OCI-LY7 (cell line): ENCODE results near the gene DLX4. TPM values are rescaled to one million over a fixed set of nuclear protein-coding genes. Genes with fewer than 3 reads are reported as not detected.

Experiments used
- BruUV-seq: library from RNA; stranded (reverse); fragments of 400-500 nt; replicated peaks from 2 replicates; lab custom pipeline; 2021; lab: Mats Ljungman, UMichigan
- CTCF ChIA-PET: fragments of 300-600 bp; sonication (Branson Sonifier 250); formaldehyde crosslinking; loops from one replicate; lab custom pipeline; 2022; ENCODE audit warnings: antibody characterized with exemption; ENCODE audit not compliant: unreplicated experiment; lab: Charles Lee
- POLR2A ChIA-PET: fragments of 300-600 bp; sonication (Branson Sonifier 250); formaldehyde crosslinking; loops from one replicate; lab custom pipeline; 2022; ENCODE audit warnings: antibody characterized with exemption; lab: Charles Lee
- DNase-seq: peaks from one replicate; pipeline ENCODE4 v3.0.0-alpha.2; 2015; ENCODE audit warnings: low spot score
- H2AFZ ChIP-seq: fragments of 200-600 bp; sonication (generic), shearing (Covaris generic); 2 replicates; pipeline ENCODE4 v1.6.1; 2014; ENCODE audit warnings: mild to moderate bottlenecking, antibody characterized with exemption, low read length, moderate library complexity
- H3K27ac ChIP-seq: fragments of 200-600 bp; sonication (generic); 2 replicates; pipeline ENCODE4 v1.5.1; 2014; ENCODE audit warnings: mixed run types, low read depth, mild to moderate bottlenecking, moderate library complexity, low read length, inconsistent platforms; ENCODE audit not compliant: poor library complexity, severe bottlenecking
- H3K36me3 ChIP-seq: fragments of 200-600 bp; sonication (generic); 2 replicates; pipeline ENCODE4 v1.6.1; 2014; ENCODE audit warnings: mild to moderate bottlenecking, antibody characterized with exemption, low read length, moderate library complexity, mixed read lengths; ENCODE audit not compliant: insufficient read depth
- H3K4me1 ChIP-seq: fragments of 200-600 bp; sonication (generic); 2 replicates; pipeline ENCODE4 v1.5.1; 2014; ENCODE audit warnings: mild to moderate bottlenecking, low read length; ENCODE audit not compliant: insufficient read depth, poor library complexity, severe bottlenecking
- H3K4me2 ChIP-seq: fragments of 200-600 bp; sonication (generic); 2 replicates; pipeline ENCODE4 v1.6.1; 2014; ENCODE audit warnings: mild to moderate bottlenecking, low read length
- H3K4me3 ChIP-seq: fragments of 200-600 bp; sonication (generic); 2 replicates; pipeline ENCODE4 v1.5.1; 2014; ENCODE audit warnings: mild to moderate bottlenecking, low read depth, low read length; ENCODE audit not compliant: poor library complexity, severe bottlenecking
- H3K79me2 ChIP-seq: fragments of 200-600 bp; sonication (generic); 2 replicates; pipeline ENCODE4 v1.6.1; 2016; ENCODE audit warnings: low read depth, mild to moderate bottlenecking, low read length, moderate library complexity, mixed read lengths; ENCODE audit not compliant: insufficient read depth
- H3K9me2 ChIP-seq: fragments of 200-600 bp; sonication (generic); 2 replicates; pipeline ENCODE4 v1.6.1; 2016; ENCODE audit warnings: mild to moderate bottlenecking, low read length, mixed read lengths; ENCODE audit not compliant: insufficient read depth
- H3K9me3 ChIP-seq: fragments of 200-600 bp; sonication (generic); 2 replicates; pipeline ENCODE4 v1.6.1; 2014; ENCODE audit warnings: mild to moderate bottlenecking, mixed run types, low read length, mixed read lengths
- H4K20me1 ChIP-seq: fragments of 200-600 bp; sonication (generic); 2 replicates; pipeline ENCODE4 v1.6.1; 2014; ENCODE audit warnings: mild to moderate bottlenecking, antibody characterized with exemption, low read length, moderate library complexity, mixed read lengths; ENCODE audit not compliant: insufficient read depth
- EZH2phosphoT487 ChIP-seq: fragments of 200-600 bp; sonication (generic); IDR thresholded peaks from 2 replicates; pipeline ENCODE4 v1.6.1; 2018; ENCODE audit warnings: low read depth, borderline replicate concordance, mild to moderate bottlenecking, mixed run types, antibody characterized with exemption, low read length, moderate library complexity, mixed read lengths
- intact Hi-C: fragments of 100-400 bp; cut with micrococcal nuclease; formaldehyde crosslinking; loops from one replicate; pipeline ENCODE4 v1.10.0; 2022; ENCODE audit not compliant: unreplicated experiment
- total RNA-seq, 2 experiments: library from RNA; depleted of rRNA in 1 of 2; stranded (reverse); fragments of >200 nt in 1 of 2; shearing (Covaris generic) in 1 of 2; gene quantifications; 2 replicates each; pipeline ENCODE4 v1.2.3, GENCODE V29; 2014 to 2022
- TF ChIP-seq, protein P1 (sequence below): fragments of 200-600 bp; sonication (generic); conservative IDR thresholded peaks from 2 replicates; pipeline ENCODE4 v1.5.1; 2014; ENCODE audit warnings: mild to moderate bottlenecking, antibody characterized with exemption, low read length, moderate library complexity, mixed read lengths

DLX4 gene
- total RNA-seq, 2 experiments from 2014 or later, result 0.27 to 0.47 TPM

- no peak overlapping the region for H3K27ac ChIP-seq
- H3K4me2 ChIP-seq, result no peak overlapping the region
- ChIA-PET CTCF (no interaction called here), POLR2A (no interaction called here)
- H3K9me3 ChIP-seq, result no peaks in the 10 kb centered on the region
- BruUV-seq, result no TSS peak
- TF ChIP-seq, protein P1, sequence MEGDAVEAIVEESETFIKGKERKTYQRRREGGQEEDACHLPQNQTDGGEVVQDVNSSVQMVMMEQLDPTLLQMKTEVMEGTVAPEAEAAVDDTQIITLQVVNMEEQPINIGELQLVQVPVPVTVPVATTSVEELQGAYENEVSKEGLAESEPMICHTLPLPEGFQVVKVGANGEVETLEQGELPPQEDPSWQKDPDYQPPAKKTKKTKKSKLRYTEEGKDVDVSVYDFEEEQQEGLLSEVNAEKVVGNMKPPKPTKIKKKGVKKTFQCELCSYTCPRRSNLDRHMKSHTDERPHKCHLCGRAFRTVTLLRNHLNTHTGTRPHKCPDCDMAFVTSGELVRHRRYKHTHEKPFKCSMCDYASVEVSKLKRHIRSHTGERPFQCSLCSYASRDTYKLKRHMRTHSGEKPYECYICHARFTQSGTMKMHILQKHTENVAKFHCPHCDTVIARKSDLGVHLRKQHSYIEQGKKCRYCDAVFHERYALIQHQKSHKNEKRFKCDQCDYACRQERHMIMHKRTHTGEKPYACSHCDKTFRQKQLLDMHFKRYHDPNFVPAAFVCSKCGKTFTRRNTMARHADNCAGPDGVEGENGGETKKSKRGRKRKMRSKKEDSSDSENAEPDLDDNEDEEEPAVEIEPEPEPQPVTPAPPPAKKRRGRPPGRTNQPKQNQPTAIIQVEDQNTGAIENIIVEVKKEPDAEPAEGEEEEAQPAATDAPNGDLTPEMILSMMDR, result no peak
- no peak for TF ChIP-seq EZH2phosphoT487
- no peaks in the 10 kb centered on the region for H3K9me2 ChIP-seq
- no peak for DNase-seq
- no peak overlapping the region for H3K4me3 ChIP-seq
- no peaks in the 10 kb centered on the region for H3K79me2 ChIP-seq
- no peaks in the 10 kb centered on the region for H4K20me1 ChIP-seq
- H3K4me1 ChIP-seq, result no peaks in the 10 kb centered on the region
- H3K36me3 ChIP-seq, result no peaks in the 10 kb centered on the region
- intact Hi-C loops, result no loop called here
- H2AFZ ChIP-seq, result no peak overlapping the region
Measured at GRCh38 chr17:49925921-49926320, 43.1 kb upstream of the DLX4 start.

GRCh38 chr17:49926886-49927285 lies 42.1 kb upstream of the DLX4 start:
- intact Hi-C loops, result no loop called here
- Histone ChIP-seq H3K4me2 (no peak overlapping the region), H3K36me3 (no peaks in the 10 kb centered on the region), H4K20me1 (no peaks in the 10 kb centered on the region), H3K9me3 (no peaks in the 10 kb centered on the region), H3K27ac (no peak overlapping the region), H3K4me3 (no peak overlapping the region), H3K9me2 (no peaks in the 10 kb centered on the region), H3K4me1 (no peaks in the 10 kb centered on the region), H3K79me2 (no peaks in the 10 kb centered on the region), H2AFZ (no peak overlapping the region)
- DNase-seq, result no peak
- BruUV-seq, result no TSS peak
- ChIA-PET CTCF (no interaction called here), POLR2A (no interaction called here)
- TF ChIP-seq, protein P1, result no peak
- no peak for TF ChIP-seq EZH2phosphoT487

GRCh38 chr17:49928126-49928800 lies 40.7 kb upstream of the DLX4 start:
- POLR2A ChIA-PET, result no interaction called here
- no TSS peak for BruUV-seq
- Histone ChIP-seq H3K79me2 (no peaks in the 10 kb centered on the region), H3K9me3 (no peaks in the 10 kb centered on the region), H4K20me1 (no peaks in the 10 kb centered on the region), H3K4me2 (no peak overlapping the region), H3K4me1 (no peaks in the 10 kb centered on the region), H3K9me2 (no peaks in the 10 kb centered on the region), H2AFZ (no peak overlapping the region), H3K27ac (no peak overlapping the region), H3K4me3 (no peak overlapping the region), H3K36me3 (no peaks in the 10 kb centered on the region)
- TF ChIP-seq, protein P1, result no peak
- no peak for TF ChIP-seq EZH2phosphoT487
- no peak for DNase-seq
- CTCF ChIA-PET, result interaction anchor here (0.6 kb wide), 1 partner anchor 184 kb away, joined by 4 read pairs; no protein-coding TSS in a partner anchor
- intact Hi-C loops, result no loop called here
